GM10266 (cell line): ENCODE results near the gene NCOA7.
"Not testable (repeated sequence)": the region's sequence is repeated elsewhere in the genome, so short reads cannot be mapped to it uniquely, and the experiment has no call there.

Experiments
- DNase-seq: peaks from one replicate; pipeline ENCODE4 v3.0.0; 2012; ENCODE audit errors: extremely low spot score
- CTCF ChIP-seq: IDR thresholded peaks from 2 replicates; pipeline ENCODE4 v1.5.1; 2012; ENCODE audit warnings: mild to moderate bottlenecking, low read depth; ENCODE audit not compliant: control insufficient read depth, insufficient read depth; ENCODE audit errors: missing control alignments

Gene NCOA7

DNA sequence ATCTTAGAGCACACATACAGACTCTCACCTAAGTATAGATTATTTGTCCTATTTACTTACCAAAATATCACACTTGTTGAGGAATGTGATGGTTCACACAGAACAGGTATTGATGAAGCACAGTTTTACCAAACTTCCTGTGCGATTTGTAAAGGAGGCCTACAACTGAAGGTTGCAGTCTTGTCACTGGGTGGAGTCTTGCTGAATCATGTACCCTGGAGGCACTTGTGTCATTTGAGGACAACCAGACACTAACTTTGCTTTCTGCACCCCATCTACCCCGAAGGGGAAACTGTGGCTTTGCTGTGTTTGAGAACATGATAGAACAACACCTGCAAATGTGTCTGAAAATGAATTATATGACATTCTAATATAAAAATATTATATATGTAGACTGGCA lies 133.4 kb downstream of the NCOA7 start:
- no peak for DNase-seq
- no peak for TF ChIP-seq CTCF

GRCh38 chr6:125924697-125925358 lies 134.1 kb downstream of the NCOA7 start:
- no peak for TF ChIP-seq CTCF
- no peak for DNase-seq

DNA sequence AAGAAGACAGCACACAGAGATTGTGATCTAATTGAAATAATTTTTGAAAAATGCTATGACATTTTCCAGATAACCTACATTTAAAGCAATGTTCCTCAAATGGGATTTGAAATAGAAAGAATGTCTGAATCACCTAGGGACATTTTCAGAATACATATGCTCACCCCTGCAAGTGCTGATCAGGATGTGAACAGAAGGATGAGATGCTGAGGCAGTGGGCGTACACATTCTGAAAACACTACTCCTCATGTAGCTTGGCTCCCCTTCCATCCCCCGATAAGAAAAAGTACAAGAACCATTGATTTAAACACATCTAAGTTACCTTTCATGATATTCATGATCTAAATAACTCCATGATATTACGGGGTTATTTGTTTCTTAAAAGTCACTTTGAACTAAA lies 136.0 kb downstream of the NCOA7 start:
- no peak for DNase-seq
- no peak for TF ChIP-seq CTCF

GRCh38 chr6:125927761-125928160 lies 137.0 kb downstream of the NCOA7 start:
- no peak for DNase-seq
- TF ChIP-seq CTCF, result no peak

DNA sequence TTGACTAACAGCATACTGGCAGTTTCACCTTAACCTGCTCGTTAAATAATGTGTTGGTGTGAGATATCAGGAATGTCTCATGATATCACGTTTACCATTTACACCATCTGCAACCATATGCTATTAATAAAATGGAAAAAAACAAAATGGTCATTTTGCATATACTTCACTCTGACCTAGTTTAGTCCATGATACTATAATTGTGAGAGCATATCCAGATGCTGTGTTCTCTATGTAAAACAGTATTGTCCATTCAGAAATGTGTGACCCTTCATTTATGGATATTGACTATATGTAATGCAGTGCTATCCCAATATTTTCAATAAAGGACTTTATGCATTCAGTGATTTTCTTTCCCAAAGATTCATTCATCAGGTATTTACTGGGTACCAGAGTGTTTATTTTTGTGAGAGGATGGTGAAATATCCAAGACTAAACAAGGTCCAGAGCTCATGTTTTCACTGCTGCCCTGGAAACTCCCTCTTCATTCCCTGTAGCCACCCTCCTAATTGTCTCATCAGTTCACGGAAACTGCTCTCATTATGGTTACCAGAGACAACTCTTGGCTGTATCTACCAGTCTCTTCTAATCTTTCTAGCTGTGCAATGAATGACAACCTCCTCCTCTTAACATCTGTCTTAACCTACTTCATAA lies 140.1 kb downstream of the NCOA7 start:
- no peak for DNase-seq
- no peak for TF ChIP-seq CTCF

GRCh38 chr6:125931733-125932450 lies 141.1 kb downstream of the NCOA7 start:
- TF ChIP-seq CTCF, result no peak

DNA sequence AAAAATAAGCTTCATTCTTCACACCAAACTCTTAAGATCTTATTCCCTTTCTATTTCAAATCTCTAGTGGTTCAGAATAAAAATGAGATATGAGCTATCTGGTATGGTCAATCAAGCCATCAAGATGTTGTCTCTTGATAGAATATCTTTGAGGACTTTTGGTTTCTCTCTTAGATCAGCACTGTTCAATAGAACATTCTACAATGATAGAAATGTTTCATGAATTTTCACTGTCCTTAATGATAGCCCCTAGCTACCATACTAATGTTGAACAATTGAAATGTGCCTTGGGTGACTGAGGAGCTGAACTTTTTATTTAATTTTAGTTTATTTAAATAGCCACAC lies 141.7 kb downstream of the NCOA7 start:
- TF ChIP-seq CTCF, result no peak
- no peak for DNase-seq

More at GRCh38 chr6:125931733-125932450, 141.1 kb downstream of the NCOA7 start:
- peak; percentile 16 for DNase-seq

DNA sequence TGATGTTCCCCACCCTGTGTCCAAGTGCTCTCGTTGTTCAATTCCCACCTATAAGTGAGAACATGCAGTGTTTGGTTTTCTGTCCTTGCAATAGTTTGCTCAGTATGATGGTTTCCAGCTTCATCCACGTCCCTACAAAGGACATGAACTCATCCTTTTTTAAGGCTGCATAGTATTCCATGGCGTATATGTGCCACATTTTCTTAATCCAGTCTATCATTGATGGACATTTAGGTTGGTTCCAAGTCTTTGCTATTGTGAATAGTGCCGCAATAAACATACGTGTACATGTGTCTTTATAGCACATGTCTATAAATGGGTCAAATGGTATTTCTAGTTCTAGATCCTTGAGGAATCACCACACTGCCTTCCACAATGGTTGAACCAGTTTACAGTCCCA lies 144.8 kb downstream of the NCOA7 start:
- DNase-seq, result not testable (repeated sequence)
